ENCODE measurements around the gene CRB2. TPM values are rescaled to one million over a fixed set of nuclear protein-coding genes. Genes with fewer than 3 reads are reported as not detected.

CRB2 gene
- total RNA-seq, 1 donor from 2014 or later = not detected

DNA sequence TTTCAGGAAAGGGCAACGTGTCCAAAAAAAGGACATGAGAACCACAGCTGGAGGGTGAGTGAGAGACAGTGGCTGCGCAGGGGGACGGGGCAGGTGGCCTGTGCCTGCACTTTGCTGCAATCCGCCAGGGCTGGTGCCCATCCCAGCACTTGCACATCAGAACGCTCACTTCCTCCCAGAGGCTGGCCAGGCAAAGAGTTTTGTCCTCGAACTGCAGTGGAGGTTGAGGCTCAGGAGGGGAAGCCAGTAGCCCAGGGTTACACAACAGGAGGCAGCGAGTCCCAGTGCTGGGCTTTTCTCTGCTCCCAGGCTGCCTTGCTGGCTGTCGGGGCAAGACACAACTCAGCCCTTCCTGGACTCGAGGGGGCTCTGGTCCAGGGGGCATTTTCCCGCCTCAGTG is 33.1 kb downstream of the CRB2 start:
- TF ChIP-seq, protein P1, sequence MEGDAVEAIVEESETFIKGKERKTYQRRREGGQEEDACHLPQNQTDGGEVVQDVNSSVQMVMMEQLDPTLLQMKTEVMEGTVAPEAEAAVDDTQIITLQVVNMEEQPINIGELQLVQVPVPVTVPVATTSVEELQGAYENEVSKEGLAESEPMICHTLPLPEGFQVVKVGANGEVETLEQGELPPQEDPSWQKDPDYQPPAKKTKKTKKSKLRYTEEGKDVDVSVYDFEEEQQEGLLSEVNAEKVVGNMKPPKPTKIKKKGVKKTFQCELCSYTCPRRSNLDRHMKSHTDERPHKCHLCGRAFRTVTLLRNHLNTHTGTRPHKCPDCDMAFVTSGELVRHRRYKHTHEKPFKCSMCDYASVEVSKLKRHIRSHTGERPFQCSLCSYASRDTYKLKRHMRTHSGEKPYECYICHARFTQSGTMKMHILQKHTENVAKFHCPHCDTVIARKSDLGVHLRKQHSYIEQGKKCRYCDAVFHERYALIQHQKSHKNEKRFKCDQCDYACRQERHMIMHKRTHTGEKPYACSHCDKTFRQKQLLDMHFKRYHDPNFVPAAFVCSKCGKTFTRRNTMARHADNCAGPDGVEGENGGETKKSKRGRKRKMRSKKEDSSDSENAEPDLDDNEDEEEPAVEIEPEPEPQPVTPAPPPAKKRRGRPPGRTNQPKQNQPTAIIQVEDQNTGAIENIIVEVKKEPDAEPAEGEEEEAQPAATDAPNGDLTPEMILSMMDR (IDR thresholded peaks at IDR 0.05) = no peak
- TF ChIP-seq POLR2AphosphoS5 (IDR thresholded peaks at IDR 0.05; ENCODE audit: insufficient read depth in 1 of 2, low read depth in 1 of 2) (no peak), POLR2A (IDR thresholded peaks at IDR 0.05) (no peak)
- H3K27me3 ChIP-seq = no peaks in the 10 kb centered on the region
- H3K9me3 ChIP-seq = no peaks in the 10 kb centered on the region
- no peaks in the 10 kb centered on the region for H3K4me1 ChIP-seq
- H3K4me3 ChIP-seq = no peak overlapping the region
- DNase-seq (ENCODE audit: extremely low spot score in 2 of 2) = no peak
- intact Hi-C loops (cut with DNase I) = no loop called here
- H3K27ac ChIP-seq = no peak overlapping the region
- no peaks in the 10 kb centered on the region for H3K36me3 ChIP-seq

DNA sequence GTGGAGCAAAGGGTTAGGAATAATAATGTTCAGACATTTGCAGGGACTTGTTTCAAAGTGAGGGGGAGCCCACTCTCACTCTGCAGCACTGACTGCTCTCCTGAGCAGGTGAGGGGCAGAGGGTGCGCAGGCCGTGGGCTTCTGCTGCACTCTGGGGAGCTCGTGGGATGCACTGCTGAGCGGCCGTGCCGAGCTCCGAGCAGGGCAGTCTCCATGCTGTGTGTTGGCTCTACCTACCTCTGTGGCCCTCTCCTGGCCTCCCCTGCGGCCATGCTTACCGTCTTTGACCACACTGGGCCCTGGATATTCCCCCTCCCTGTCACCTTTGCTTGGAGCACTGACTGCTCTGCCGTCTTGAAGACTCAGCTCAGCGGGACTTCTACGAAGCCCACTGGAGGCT is 33.7 kb downstream of the CRB2 start:
- no peak overlapping the region for H3K4me3 ChIP-seq
- no peaks in the 10 kb centered on the region for H3K36me3 ChIP-seq
- H3K4me1 ChIP-seq = no peaks in the 10 kb centered on the region
- H3K27ac ChIP-seq = no peak overlapping the region
- H3K27me3 ChIP-seq = no peaks in the 10 kb centered on the region
- TF ChIP-seq, protein P1 (IDR thresholded peaks at IDR 0.05) = no peak
- TF ChIP-seq POLR2AphosphoS5 (IDR thresholded peaks at IDR 0.05; ENCODE audit: insufficient read depth in 1 of 2, low read depth in 1 of 2) (no peak), POLR2A (IDR thresholded peaks at IDR 0.05) (no peak)
- intact Hi-C loops (cut with DNase I) = no loop called here
- DNase-seq (ENCODE audit: extremely low spot score in 2 of 2) = no peak
- H3K9me3 ChIP-seq = no peaks in the 10 kb centered on the region

DNA sequence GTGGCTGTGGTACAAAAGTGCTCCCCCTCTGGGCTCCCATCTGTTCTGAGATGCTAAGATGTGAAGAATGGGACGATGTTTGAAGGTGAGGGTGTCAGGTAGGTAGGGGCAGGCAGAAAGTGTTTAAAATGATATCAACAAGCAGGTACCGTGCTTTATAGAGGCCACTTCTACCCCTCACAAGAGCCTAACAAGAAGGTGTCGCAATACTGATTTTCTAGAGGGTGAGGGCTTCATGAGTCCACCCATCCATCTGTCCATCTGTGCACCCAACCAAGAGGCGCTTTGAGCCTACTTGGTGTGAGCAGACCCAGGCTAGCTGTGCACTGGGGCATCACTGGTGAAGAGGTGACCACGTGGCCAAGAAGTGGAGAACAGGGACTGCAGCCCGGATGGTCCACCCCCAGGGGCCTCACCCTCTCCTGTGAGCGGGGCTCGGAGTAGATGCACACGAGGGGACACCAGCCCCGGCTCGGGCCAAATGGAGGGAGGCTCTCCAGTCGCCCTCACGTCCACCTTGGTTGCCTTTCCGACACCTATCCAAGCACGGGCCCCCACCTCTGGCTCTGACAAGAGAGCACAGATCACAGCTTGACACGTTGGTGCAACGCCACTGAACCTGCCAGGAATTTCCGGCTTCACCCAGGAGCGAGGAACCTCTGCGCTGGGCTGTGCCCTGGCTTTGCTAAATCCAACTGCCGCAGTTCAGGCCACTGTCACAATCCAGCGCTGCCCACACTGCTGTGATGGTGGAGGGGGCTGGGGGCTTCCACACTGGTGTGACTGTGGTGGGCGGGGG is 34.5 kb downstream of the CRB2 start:
- Histone ChIP-seq H3K4me3 (no peak overlapping the region), H3K9me3 (no peaks in the 10 kb centered on the region), H3K27ac (no peak overlapping the region), H3K27me3 (no peaks in the 10 kb centered on the region), H3K4me1 (no peaks in the 10 kb centered on the region), H3K36me3 (no peaks in the 10 kb centered on the region)
- TF ChIP-seq POLR2A (IDR thresholded peaks at IDR 0.05) (no peak), POLR2AphosphoS5 (IDR thresholded peaks at IDR 0.05; ENCODE audit: insufficient read depth in 1 of 2, low read depth in 1 of 2) (no peak)
- TF ChIP-seq, protein P1 (IDR thresholded peaks at IDR 0.05) = no peak
- intact Hi-C loops (cut with DNase I) = no loop called here
- DNase-seq (ENCODE audit: extremely low spot score in 2 of 2) = no peak

DNA sequence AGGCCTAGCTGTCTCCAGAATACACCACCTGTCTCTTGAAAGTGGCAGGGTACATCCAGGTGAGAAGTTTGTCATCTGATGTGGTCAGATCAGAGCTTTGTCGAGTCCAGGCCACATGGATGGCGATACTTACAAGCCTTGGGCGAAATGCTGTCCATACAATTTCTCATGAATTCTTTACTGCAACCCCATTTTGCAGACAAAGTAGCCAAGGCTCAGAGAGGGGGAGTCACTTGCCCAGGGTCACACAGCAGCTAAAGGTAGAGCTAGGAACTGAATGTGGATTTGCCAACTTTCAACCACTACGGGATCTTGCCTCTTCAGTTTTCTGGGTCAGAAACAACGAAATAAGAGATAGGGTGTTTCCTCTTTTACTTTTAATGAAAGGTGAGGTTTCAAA is 35.2 kb downstream of the CRB2 start:
- Histone ChIP-seq H3K9me3 (no peaks in the 10 kb centered on the region), H3K4me1 (no peaks in the 10 kb centered on the region), H3K36me3 (no peaks in the 10 kb centered on the region), H3K4me3 (no peak overlapping the region), H3K27ac (no peak overlapping the region), H3K27me3 (no peaks in the 10 kb centered on the region)
- TF ChIP-seq POLR2A (IDR thresholded peaks at IDR 0.05) (no peak), POLR2AphosphoS5 (IDR thresholded peaks at IDR 0.05; ENCODE audit: insufficient read depth in 1 of 2, low read depth in 1 of 2) (no peak)
- TF ChIP-seq, protein P1 (IDR thresholded peaks at IDR 0.05) = no peak
- intact Hi-C loops (cut with DNase I) = no loop called here
- DNase-seq (ENCODE audit: extremely low spot score in 2 of 2) = no peak

DNA sequence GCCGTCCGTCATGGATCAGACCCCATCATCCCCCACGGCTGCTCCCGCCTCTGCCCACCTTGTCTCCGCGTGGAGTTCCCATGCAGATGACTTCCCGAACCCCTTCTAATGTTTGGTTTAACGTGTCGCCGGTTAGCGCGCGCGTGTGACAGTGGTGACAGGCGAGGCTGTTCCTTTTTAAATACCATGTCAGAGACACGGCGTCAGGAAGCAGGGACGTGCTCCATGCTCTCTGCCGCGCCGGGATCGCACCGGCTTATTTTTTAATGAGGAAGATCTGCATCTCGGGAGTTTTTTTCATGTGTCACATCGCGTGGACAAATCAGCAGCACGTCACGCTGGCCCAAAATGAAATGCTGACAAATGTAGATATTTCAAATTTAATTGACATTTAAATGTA is 35.9 kb downstream of the CRB2 start:
- no peaks in the 10 kb centered on the region for H3K36me3 ChIP-seq
- H3K4me1 ChIP-seq = no peaks in the 10 kb centered on the region
- DNase-seq (ENCODE audit: extremely low spot score in 2 of 2) = no peak
- no peak overlapping the region for H3K27ac ChIP-seq
- TF ChIP-seq, protein P1 (IDR thresholded peaks at IDR 0.05) = no peak
- no peak for TF ChIP-seq POLR2A (IDR thresholded peaks at IDR 0.05)
- no peak for TF ChIP-seq POLR2AphosphoS5 (IDR thresholded peaks at IDR 0.05; ENCODE audit: insufficient read depth in 1 of 2, low read depth in 1 of 2)
- intact Hi-C loops (cut with DNase I) = no loop called here
- no peaks in the 10 kb centered on the region for H3K27me3 ChIP-seq
- no peaks in the 10 kb centered on the region for H3K9me3 ChIP-seq
- no peak overlapping the region for H3K4me3 ChIP-seq
